HG03558 (cell line): ENCODE data around the gene KCNMA1.

ENCODE experiments used
- ATAC-seq: cut with Tn5 transposase; IDR thresholded peaks from one replicate; pipeline ENCODE4 v1.9.1; 2021; ENCODE audit warnings: moderate number of reproducible peaks; ENCODE audit not compliant: unreplicated experiment; ENCODE audit errors: extremely low read depth

The KCNMA1 gene

GRCh38 chr10:77518241-77518909 lies 119.2 kb downstream of the KCNMA1 start:
- ATAC-seq = no peak

DNA sequence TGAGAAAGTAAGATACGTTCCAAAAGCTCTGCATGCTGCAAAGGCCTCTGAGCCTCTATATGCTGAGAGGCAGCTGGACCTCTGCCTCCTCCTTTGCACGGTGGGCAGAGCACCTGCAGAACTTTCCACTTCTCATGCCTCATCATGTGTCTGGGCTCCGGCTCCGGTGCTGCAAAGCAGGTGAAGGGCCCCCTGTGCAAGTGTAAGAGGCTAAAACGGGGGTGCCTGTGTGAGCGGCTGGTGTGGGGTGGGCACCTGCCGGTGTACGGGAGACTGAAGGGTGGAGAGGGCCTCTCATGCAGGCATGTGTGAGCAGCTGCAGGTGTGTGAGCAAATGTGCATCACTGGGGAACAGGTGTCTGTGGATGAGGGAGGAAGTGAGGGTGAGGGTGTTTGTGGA lies 121.0 kb downstream of the KCNMA1 start:
- ATAC-seq = no peak

- ATAC-seq = no peak
These were observed 122.7 kb downstream of the KCNMA1 start for GRCh38 chr10:77514870-77515269.

- no peak for ATAC-seq
These were observed 123.8 kb downstream of the KCNMA1 start for GRCh38 chr10:77513781-77514331.

- no peak for ATAC-seq
These were observed 124.4 kb downstream of the KCNMA1 start for GRCh38 chr10:77513220-77513619.

GRCh38 chr10:77512219-77512578 lies 125.4 kb downstream of the KCNMA1 start:
- ATAC-seq = no peak

- no peak for ATAC-seq
These were observed 126.0 kb downstream of the KCNMA1 start for GRCh38 chr10:77511498-77512218.

DNA sequence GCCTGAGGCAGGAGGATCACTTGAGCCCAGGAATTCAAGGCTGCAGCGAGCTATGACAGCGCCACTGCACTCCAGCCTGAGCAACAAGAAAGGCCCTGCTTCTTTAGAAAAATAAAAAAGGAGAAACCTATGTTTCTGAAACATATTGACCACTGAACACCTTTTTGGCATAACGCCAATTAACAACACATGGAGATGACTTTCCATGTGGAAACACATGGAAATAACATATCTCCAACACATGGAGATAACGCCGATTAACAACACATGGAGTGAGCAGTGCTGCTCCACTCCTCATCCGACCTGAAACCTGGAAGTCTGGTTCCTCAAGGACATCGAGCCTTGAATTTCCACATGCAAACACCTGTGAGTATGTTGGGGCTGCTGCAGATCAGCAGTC lies 126.9 kb downstream of the KCNMA1 start:
- ATAC-seq = no peak

GRCh38 chr10:77510294-77510693 lies 127.3 kb downstream of the KCNMA1 start:
- ATAC-seq = no peak

DNA sequence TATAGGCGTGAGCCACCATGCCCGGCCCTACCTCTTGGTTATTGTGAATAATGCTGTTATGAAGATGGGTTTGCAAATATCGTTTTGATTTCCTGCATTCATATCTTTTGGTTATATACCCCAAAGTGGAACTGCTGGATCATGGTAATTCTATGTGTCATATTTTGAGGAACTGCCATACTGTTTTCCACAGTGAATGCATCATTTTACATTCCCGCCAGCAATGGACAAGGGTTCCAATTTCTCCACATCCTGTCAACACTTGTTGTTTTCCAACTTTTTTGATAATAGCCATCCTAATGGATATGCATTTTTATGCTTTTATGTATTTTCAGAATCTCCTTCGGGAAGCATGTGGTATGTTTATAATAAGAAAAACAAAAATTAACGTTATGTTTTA lies 128.2 kb downstream of the KCNMA1 start:
- no peak for ATAC-seq

DNA sequence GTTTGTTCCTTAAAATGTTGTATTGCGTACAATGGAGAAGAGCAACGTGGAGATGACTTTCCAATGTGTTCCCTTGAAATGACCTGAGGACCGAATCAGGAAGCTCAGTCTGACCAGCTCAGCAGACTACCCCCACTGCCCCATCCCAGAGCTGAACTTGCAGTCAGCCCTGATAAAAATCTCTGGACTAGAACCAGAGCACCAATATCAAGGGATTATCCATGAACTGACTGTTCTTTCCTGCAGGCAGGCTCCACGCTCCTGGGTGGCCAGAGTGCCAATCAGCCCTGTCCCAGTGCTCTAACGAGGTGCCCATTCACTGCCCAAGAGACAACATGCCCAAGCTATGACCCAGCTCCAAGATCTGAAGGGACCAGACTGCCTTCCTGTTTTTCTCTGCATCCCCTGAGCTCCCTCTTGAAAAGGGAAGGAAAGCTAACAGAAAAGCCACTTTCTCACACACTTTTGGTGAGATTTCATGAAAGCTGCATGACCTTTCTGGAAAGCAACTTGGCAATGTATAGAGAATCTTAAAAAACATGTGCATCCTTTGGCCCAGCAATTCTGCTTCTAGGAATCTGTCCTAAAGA lies 130.2 kb downstream of the KCNMA1 start:
- no peak for ATAC-seq

GRCh38 chr10:77506517-77507200 lies 130.9 kb downstream of the KCNMA1 start:
- no peak for ATAC-seq

- ATAC-seq = no peak
These were observed 131.9 kb downstream of the KCNMA1 start for GRCh38 chr10:77505431-77506334.

GRCh38 chr10:77504873-77505257 lies 132.7 kb downstream of the KCNMA1 start:
- ATAC-seq = no peak

DNA sequence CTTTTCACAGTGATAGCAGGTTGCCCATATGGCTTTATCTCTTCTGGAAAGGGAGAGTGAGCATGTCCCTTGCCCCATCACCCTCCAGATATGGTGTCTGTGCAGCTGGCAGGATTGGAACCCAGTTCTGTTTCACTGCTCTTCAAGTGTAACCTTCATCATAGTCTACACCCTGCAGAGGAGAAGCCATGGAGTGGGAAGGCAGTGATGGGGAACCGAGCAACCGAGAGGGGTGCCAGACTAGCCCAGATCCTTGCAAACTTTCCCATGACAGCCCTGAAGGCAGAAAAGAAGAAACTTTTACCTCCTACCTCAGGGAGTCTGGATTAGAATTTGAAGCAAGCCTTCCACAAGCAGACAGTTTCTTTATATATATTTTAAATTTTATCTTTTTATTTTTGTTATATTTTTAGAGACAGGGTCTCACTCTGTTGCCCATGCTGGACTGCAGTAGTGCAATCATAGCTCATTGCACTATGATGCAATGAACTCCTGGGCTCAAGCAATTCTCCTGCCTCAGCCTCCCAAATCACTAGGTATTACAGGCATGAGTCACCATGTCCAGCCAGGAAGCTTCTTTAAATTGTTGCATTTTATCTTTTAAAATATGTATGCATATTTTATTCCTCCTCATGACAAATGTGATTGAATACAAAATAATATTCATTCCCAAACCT lies 133.3 kb downstream of the KCNMA1 start:
- no peak for ATAC-seq

DNA sequence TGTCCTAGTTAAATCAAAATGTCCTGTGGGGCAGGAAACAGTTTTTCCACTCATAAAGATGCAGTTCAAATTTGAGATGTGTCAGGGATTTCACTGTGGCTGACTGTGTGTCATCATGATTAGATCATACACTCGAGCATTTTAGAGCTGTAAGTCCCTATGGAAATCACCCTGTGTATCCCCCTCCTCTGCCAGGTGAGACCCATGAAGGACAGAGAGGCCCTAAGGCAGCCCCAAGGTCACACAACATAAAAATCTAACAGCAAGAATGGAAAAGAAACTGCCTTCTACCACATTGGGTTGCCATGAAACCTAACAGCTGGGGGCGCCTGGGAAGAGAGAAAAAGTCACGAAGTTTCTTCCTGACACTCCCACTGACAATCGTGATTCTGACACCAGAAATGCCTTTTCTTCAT lies 135.8 kb downstream of the KCNMA1 start:
- no peak for ATAC-seq

- no peak for ATAC-seq
These were observed 136.3 kb downstream of the KCNMA1 start for GRCh38 chr10:77501152-77501845.

DNA sequence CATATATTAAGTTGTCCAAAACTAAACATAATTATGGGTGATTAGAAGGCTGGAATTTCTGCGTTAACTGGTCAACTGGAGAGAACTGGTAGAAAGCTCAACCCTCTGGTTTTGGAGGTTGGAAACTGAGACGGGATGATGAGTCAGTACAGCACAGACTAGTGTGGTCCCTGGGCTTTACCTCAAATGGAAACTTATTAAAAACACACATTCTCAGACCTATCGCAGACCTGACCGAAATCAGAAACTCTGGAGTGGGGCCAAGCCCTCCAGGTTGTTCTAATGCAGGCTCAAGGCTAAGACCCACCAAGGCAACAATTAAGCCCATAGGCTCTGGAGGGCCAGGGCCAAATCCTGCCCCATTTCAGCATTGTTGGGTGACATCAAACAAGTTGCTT lies 136.9 kb downstream of the KCNMA1 start:
- ATAC-seq = peak; percentile 59

DNA sequence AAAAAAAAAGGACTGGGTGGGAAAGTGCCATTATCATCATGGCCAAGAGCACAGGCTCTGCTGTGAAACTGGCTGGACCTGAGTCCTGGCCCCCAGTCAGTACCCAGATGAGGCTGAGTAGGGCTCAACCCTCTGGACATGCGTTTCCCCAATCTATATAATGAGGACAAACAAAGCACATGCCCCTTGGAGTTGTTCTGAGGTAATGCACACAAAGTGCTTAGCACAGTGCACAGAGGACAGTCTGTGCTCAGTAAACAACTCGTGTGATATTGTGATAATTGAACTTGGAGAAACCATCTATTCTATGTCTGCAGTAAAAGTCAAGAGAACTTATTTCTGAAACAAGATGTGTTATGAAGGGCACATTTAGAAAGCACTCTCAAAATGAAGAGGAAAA lies 138.8 kb downstream of the KCNMA1 start:
- ATAC-seq = no peak
